HEK293 (cell line): ENCODE measurements around the gene ZNF106.

Experiments
- GLIS2 ChIP-seq: fragments of 450-650 bp; formaldehyde crosslinking; IDR thresholded peaks from 2 replicates; pipeline ENCODE4 v1.5.1; 2016; ENCODE audit warnings: missing biosample characterization, missing genetic modification characterization
- KLF9 ChIP-seq: fragments of 450-650 bp; formaldehyde crosslinking; IDR thresholded peaks from 2 replicates; pipeline ENCODE4 v1.5.1; 2016; ENCODE audit warnings: missing biosample characterization, missing genetic modification characterization, low read depth
- MYNN ChIP-seq: fragments of 450-650 bp; formaldehyde crosslinking; IDR thresholded peaks from 2 replicates; pipeline ENCODE4 v1.5.1; 2016; ENCODE audit warnings: missing biosample characterization, missing genetic modification characterization, borderline replicate concordance
- OSR2 ChIP-seq: fragments of 450-650 bp; formaldehyde crosslinking; IDR thresholded peaks from 2 replicates; pipeline ENCODE4 v1.5.1; 2016; ENCODE audit warnings: missing biosample characterization, missing genetic modification characterization
- OVOL3 ChIP-seq: fragments of 450-650 bp; formaldehyde crosslinking; IDR thresholded peaks from 2 replicates; pipeline ENCODE4 v1.5.1; 2016; ENCODE audit warnings: missing biosample characterization, missing genetic modification characterization
- SCRT2 ChIP-seq: fragments of 450-650 bp; formaldehyde crosslinking; IDR thresholded peaks from 2 replicates; pipeline ENCODE4 v1.5.1; 2016; ENCODE audit warnings: missing biosample characterization, missing genetic modification characterization
- YY1 ChIP-seq: fragments of 450-650 bp; formaldehyde crosslinking; IDR thresholded peaks from 2 replicates; pipeline ENCODE4 v1.5.1; 2018; ENCODE audit warnings: missing biosample characterization, missing genetic modification characterization
- ZFP69B ChIP-seq: fragments of 450-650 bp; formaldehyde crosslinking; IDR thresholded peaks from 2 replicates; pipeline ENCODE4 v1.5.1; 2016; ENCODE audit warnings: missing biosample characterization, missing genetic modification characterization
- ZNF133 ChIP-seq: fragments of 450-650 bp; formaldehyde crosslinking; IDR thresholded peaks from 2 replicates; pipeline ENCODE4 v1.5.1; 2016; ENCODE audit warnings: missing biosample characterization, missing genetic modification characterization
- ZNF202 ChIP-seq: fragments of 450-650 bp; formaldehyde crosslinking; IDR thresholded peaks from 2 replicates; pipeline ENCODE4 v1.5.1; 2016; ENCODE audit warnings: missing biosample characterization, missing genetic modification characterization, borderline replicate concordance
- ZNF366 ChIP-seq: fragments of 450-650 bp; formaldehyde crosslinking; conservative IDR thresholded peaks from 2 replicates; pipeline ENCODE4 v1.5.1; 2016; ENCODE audit warnings: missing biosample characterization, missing genetic modification characterization
- ZNF571 ChIP-seq: fragments of 450-650 bp; formaldehyde crosslinking; IDR thresholded peaks from 2 replicates; pipeline ENCODE4 v1.5.0; 2017; ENCODE audit warnings: missing biosample characterization, missing genetic modification characterization
- ZNF585B ChIP-seq: fragments of 450-650 bp; formaldehyde crosslinking; IDR thresholded peaks from 2 replicates; pipeline ENCODE4 v1.5.1; 2016; ENCODE audit warnings: missing biosample characterization, missing genetic modification characterization
- ZNF776 ChIP-seq: fragments of 450-650 bp; formaldehyde crosslinking; IDR thresholded peaks from 2 replicates; pipeline ENCODE4 v1.5.0; 2017; ENCODE audit warnings: missing biosample characterization, missing genetic modification characterization, borderline replicate concordance
- ZNF777 ChIP-seq: fragments of 450-650 bp; formaldehyde crosslinking; IDR thresholded peaks from 2 replicates; pipeline ENCODE4 v1.5.1; 2017; ENCODE audit warnings: missing biosample characterization, missing genetic modification characterization, borderline replicate concordance
- ZNF791 ChIP-seq: fragments of 450-650 bp; formaldehyde crosslinking; IDR thresholded peaks from 2 replicates; pipeline ENCODE4 v1.5.1; 2016; ENCODE audit warnings: missing biosample characterization, missing genetic modification characterization
- ZNF837 ChIP-seq: fragments of 450-650 bp; formaldehyde crosslinking; IDR thresholded peaks from 2 replicates; pipeline ENCODE4 v1.5.1; 2016; ENCODE audit warnings: missing biosample characterization, missing genetic modification characterization
- ZSCAN23 ChIP-seq: fragments of 450-650 bp; formaldehyde crosslinking; IDR thresholded peaks from 2 replicates; pipeline ENCODE4 v1.5.1; 2016; ENCODE audit warnings: missing biosample characterization, missing genetic modification characterization
- TF ChIP-seq, protein P1 (sequence below): fragments of 450-650 bp; formaldehyde crosslinking; IDR thresholded peaks from 2 replicates; pipeline ENCODE4 v1.5.1; 2016; ENCODE audit warnings: missing biosample characterization, missing genetic modification characterization
- TF ChIP-seq, protein P2 (sequence below): fragments of 450-650 bp; IDR thresholded peaks from 2 replicates; pipeline ENCODE4 v1.5.1; 2018; ENCODE audit warnings: missing biosample characterization, mild to moderate bottlenecking, missing genetic modification characterization
- TF ChIP-seq, protein P3 (sequence below): fragments of 450-650 bp; formaldehyde crosslinking; IDR thresholded peaks from 2 replicates; pipeline ENCODE4 v1.5.1; 2016; ENCODE audit warnings: missing biosample characterization, missing genetic modification characterization
- TF ChIP-seq, protein P4 (sequence below): fragments of 450-650 bp; formaldehyde crosslinking; optimal IDR thresholded peaks from 2 replicates; pipeline ENCODE3; 2016; ENCODE audit warnings: missing biosample characterization, mild to moderate bottlenecking, missing genetic modification characterization
- TF ChIP-seq, protein P5 (sequence below): fragments of 450-650 bp; formaldehyde crosslinking; IDR thresholded peaks from 2 replicates; pipeline ENCODE4 v1.5.1; 2017; ENCODE audit warnings: missing biosample characterization, missing genetic modification characterization
- TF ChIP-seq, protein P6 (sequence below): fragments of 450-650 bp; formaldehyde crosslinking; IDR thresholded peaks from 2 replicates; pipeline ENCODE4 v1.5.1; 2016; ENCODE audit warnings: missing biosample characterization, missing genetic modification characterization
- TF ChIP-seq, protein P7 (sequence below): fragments of 450-650 bp; formaldehyde crosslinking; IDR thresholded peaks from 2 replicates; pipeline ENCODE4 v1.5.1; 2016; ENCODE audit warnings: missing biosample characterization, missing genetic modification characterization
- TF ChIP-seq, protein P8 (sequence below): IDR thresholded peaks from 2 replicates; pipeline ENCODE4 v1.6.1; 2011; ENCODE audit warnings: mild to moderate bottlenecking, low read depth, low read length, borderline replicate concordance

ZNF106 gene

DNA sequence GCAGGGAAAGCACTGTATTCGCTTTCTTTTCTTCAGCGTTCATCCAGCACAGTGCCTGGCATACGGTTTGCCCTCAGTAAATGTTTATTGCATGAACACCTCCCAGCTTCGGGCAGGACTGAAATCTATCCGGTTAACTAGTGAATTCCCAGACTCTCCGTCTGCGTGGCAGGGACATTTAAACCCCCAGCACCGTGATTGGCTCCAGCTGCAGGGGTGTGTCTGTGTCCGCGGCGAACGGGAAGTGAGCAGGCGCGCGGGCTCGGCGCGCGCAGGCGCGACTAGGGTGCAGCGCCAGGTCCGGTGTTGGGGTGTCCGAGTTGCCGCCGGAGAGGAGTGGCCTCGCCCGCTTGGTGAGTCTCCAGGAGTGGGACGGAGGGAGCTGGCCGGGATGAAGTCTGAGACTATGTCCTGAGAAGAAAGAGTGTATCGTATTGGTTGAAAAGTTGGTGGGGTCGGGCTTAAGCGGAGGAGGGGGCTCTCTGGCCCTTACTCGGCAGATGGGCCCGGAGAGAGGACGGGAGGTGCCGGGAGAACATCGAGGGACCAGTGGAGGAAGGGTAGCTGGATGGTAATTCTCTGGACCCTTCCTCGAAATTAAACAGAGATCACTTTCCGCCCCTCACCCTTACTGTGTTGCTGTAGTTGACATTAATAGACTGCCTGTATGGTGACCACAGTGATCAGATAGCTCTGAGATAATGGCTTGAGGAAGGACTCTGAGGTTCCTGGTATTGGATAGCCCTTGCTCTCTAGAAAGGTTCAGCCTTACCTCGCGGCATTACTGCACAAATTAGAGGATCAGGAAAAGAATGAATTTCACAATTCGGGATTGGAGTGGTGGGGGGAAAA lies 4.6 kb upstream of the ZNF106 start, which contains the start of gene SNAP23 (continued):
- TF ChIP-seq, protein P1, sequence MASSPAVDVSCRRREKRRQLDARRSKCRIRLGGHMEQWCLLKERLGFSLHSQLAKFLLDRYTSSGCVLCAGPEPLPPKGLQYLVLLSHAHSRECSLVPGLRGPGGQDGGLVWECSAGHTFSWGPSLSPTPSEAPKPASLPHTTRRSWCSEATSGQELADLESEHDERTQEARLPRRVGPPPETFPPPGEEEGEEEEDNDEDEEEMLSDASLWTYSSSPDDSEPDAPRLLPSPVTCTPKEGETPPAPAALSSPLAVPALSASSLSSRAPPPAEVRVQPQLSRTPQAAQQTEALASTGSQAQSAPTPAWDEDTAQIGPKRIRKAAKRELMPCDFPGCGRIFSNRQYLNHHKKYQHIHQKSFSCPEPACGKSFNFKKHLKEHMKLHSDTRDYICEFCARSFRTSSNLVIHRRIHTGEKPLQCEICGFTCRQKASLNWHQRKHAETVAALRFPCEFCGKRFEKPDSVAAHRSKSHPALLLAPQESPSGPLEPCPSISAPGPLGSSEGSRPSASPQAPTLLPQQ (tag by site-specific recombination) = peak; percentile 31; the same call in 1 of the 2 replicates
- TF ChIP-seq ZNF791 (tag by site-specific recombination) (no peak), MYNN (tag by site-specific recombination) (no peak), YY1 (tag by site-specific recombination) (no peak), KLF9 (peak; percentile 87), OVOL3 (tag by site-specific recombination) (no peak), SCRT2 (tag by site-specific recombination) (no peak), GLIS2 (tag by site-specific recombination) (no peak), ZNF202 (tag by site-specific recombination) (no peak), ZNF366 (tag by site-specific recombination) (0 out of 2 replicates have a peak, but pooled peaks have one; percentile 20), ZNF133 (tag by site-specific recombination) (no peak), ZNF585B (tag by site-specific recombination) (no peak), ZFP69B (no peak), ZNF777 (tag by site-specific recombination) (no peak), OSR2 (tag by site-specific recombination) (no peak), ZNF837 (tag by site-specific recombination) (no peak), ZNF571 (no peak), ZSCAN23 (tag by site-specific recombination) (no peak), ZNF776 (tag by site-specific recombination) (no peak)
- TF ChIP-seq, protein P2, sequence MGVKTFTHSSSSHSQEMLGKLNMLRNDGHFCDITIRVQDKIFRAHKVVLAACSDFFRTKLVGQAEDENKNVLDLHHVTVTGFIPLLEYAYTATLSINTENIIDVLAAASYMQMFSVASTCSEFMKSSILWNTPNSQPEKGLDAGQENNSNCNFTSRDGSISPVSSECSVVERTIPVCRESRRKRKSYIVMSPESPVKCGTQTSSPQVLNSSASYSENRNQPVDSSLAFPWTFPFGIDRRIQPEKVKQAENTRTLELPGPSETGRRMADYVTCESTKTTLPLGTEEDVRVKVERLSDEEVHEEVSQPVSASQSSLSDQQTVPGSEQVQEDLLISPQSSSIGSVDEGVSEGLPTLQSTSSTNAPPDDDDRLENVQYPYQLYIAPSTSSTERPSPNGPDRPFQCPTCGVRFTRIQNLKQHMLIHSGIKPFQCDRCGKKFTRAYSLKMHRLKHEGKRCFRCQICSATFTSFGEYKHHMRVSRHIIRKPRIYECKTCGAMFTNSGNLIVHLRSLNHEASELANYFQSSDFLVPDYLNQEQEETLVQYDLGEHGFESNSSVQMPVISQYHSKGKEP (tag by site-specific recombination) = no peak
- TF ChIP-seq, protein P3, sequence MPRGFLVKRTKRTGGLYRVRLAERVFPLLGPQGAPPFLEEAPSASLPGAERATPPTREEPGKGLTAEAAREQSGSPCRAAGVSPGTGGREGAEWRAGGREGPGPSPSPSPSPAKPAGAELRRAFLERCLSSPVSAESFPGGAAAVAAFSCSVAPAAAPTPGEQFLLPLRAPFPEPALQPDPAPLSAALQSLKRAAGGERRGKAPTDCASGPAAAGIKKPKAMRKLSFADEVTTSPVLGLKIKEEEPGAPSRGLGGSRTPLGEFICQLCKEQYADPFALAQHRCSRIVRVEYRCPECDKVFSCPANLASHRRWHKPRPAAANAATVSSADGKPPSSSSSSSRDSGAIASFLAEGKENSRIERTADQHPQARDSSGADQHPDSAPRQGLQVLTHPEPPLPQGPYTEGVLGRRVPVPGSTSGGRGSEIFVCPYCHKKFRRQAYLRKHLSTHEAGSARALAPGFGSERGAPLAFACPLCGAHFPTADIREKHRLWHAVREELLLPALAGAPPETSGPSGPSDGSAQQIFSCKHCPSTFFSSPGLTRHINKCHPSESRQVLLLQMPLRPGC = no peak
- TF ChIP-seq, protein P4, sequence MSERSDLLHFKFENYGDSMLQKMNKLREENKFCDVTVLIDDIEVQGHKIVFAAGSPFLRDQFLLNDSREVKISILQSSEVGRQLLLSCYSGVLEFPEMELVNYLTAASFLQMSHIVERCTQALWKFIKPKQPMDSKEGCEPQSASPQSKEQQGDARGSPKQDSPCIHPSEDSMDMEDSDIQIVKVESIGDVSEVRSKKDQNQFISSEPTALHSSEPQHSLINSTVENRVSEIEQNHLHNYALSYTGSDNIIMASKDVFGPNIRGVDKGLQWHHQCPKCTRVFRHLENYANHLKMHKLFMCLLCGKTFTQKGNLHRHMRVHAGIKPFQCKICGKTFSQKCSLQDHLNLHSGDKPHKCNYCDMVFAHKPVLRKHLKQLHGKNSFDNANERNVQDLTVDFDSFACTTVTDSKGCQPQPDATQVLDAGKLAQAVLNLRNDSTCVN (tag by site-specific recombination) = peak; percentile 85
- TF ChIP-seq, protein P5, sequence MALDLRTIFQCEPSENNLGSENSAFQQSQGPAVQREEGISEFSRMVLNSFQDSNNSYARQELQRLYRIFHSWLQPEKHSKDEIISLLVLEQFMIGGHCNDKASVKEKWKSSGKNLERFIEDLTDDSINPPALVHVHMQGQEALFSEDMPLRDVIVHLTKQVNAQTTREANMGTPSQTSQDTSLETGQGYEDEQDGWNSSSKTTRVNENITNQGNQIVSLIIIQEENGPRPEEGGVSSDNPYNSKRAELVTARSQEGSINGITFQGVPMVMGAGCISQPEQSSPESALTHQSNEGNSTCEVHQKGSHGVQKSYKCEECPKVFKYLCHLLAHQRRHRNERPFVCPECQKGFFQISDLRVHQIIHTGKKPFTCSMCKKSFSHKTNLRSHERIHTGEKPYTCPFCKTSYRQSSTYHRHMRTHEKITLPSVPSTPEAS = no peak
- TF ChIP-seq, protein P6, sequence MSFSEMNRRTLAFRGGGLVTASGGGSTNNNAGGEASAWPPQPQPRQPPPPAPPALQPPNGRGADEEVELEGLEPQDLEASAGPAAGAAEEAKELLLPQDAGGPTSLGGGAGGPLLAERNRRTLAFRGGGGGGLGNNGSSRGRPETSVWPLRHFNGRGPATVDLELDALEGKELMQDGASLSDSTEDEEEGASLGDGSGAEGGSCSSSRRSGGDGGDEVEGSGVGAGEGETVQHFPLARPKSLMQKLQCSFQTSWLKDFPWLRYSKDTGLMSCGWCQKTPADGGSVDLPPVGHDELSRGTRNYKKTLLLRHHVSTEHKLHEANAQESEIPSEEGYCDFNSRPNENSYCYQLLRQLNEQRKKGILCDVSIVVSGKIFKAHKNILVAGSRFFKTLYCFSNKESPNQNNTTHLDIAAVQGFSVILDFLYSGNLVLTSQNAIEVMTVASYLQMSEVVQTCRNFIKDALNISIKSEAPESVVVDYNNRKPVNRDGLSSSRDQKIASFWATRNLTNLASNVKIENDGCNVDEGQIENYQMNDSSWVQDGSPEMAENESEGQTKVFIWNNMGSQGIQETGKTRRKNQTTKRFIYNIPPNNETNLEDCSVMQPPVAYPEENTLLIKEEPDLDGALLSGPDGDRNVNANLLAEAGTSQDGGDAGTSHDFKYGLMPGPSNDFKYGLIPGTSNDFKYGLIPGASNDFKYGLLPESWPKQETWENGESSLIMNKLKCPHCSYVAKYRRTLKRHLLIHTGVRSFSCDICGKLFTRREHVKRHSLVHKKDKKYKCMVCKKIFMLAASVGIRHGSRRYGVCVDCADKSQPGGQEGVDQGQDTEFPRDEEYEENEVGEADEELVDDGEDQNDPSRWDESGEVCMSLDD (tag by site-specific recombination) = peak; percentile 68; the same call in 1 of the 2 replicates
- TF ChIP-seq, protein P7, sequence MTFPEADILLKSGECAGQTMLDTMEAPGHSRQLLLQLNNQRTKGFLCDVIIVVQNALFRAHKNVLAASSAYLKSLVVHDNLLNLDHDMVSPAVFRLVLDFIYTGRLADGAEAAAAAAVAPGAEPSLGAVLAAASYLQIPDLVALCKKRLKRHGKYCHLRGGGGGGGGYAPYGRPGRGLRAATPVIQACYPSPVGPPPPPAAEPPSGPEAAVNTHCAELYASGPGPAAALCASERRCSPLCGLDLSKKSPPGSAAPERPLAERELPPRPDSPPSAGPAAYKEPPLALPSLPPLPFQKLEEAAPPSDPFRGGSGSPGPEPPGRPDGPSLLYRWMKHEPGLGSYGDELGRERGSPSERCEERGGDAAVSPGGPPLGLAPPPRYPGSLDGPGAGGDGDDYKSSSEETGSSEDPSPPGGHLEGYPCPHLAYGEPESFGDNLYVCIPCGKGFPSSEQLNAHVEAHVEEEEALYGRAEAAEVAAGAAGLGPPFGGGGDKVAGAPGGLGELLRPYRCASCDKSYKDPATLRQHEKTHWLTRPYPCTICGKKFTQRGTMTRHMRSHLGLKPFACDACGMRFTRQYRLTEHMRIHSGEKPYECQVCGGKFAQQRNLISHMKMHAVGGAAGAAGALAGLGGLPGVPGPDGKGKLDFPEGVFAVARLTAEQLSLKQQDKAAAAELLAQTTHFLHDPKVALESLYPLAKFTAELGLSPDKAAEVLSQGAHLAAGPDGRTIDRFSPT (tag by site-specific recombination) = no peak
- TF ChIP-seq, protein P8, sequence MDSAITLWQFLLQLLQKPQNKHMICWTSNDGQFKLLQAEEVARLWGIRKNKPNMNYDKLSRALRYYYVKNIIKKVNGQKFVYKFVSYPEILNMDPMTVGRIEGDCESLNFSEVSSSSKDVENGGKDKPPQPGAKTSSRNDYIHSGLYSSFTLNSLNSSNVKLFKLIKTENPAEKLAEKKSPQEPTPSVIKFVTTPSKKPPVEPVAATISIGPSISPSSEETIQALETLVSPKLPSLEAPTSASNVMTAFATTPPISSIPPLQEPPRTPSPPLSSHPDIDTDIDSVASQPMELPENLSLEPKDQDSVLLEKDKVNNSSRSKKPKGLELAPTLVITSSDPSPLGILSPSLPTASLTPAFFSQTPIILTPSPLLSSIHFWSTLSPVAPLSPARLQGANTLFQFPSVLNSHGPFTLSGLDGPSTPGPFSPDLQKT = no peak
